ENCODE data around the gene ZNF428.

ZNF428 gene

GRCh38 chr19:43625918-43626579, 6.6 kb upstream of the ZNF428 start:
- DNase-seq (ENCODE audit: low read depth), result no peak
- TF ChIP-seq CTCF (IDR thresholded peaks at IDR 0.05; ENCODE audit: control insufficient read depth, extremely low read depth, insufficient read depth), result no peak
- H3K4me3 ChIP-seq (ENCODE audit: low read depth, low read length), result no peak overlapping the region

- H3K4me3 ChIP-seq (ENCODE audit: low read depth, low read length), result no peak overlapping the region
- no peak for TF ChIP-seq CTCF (IDR thresholded peaks at IDR 0.05; ENCODE audit: control insufficient read depth, extremely low read depth, insufficient read depth)
- no peak for DNase-seq (ENCODE audit: low read depth)
Observed at GRCh38 chr19:43624933-43625332, 5.5 kb upstream of the ZNF428 start.

- no peak for DNase-seq (ENCODE audit: low read depth)
- no peak overlapping the region for H3K4me3 ChIP-seq (ENCODE audit: low read depth, low read length)
- TF ChIP-seq CTCF (IDR thresholded peaks at IDR 0.05; ENCODE audit: control insufficient read depth, extremely low read depth, insufficient read depth), result no peak
Observed at GRCh38 chr19:43623889-43624670, 4.7 kb upstream of the ZNF428 start.

- no peak overlapping the region for H3K4me3 ChIP-seq (ENCODE audit: low read depth, low read length)
- no peak for DNase-seq (ENCODE audit: low read depth)
- no peak for TF ChIP-seq CTCF (IDR thresholded peaks at IDR 0.05; ENCODE audit: control insufficient read depth, extremely low read depth, insufficient read depth)
Observed at GRCh38 chr19:43622956-43623355, 3.5 kb upstream of the ZNF428 start.

- H3K4me3 ChIP-seq (ENCODE audit: low read depth, low read length), result no peak overlapping the region
Observed at GRCh38 chr19:43622070-43622469, 2.6 kb upstream of the ZNF428 start.

More at GRCh38 chr19:43622070-43622469, 2.6 kb upstream of the ZNF428 start:
- TF ChIP-seq CTCF (IDR thresholded peaks at IDR 0.05; ENCODE audit: control insufficient read depth, extremely low read depth, insufficient read depth), result no peak
- DNase-seq (ENCODE audit: low read depth), result no peak
